HG03442 (cell line): Measurements from ENCODE around the gene ADISSP.

Experiments used
- ATAC-seq: cut with Tn5 transposase; IDR thresholded peaks from one replicate; pipeline ENCODE4 v1.9.1; 2021; ENCODE audit warnings: mild to moderate bottlenecking, moderate library complexity; ENCODE audit not compliant: unreplicated experiment

ADISSP gene

DNA sequence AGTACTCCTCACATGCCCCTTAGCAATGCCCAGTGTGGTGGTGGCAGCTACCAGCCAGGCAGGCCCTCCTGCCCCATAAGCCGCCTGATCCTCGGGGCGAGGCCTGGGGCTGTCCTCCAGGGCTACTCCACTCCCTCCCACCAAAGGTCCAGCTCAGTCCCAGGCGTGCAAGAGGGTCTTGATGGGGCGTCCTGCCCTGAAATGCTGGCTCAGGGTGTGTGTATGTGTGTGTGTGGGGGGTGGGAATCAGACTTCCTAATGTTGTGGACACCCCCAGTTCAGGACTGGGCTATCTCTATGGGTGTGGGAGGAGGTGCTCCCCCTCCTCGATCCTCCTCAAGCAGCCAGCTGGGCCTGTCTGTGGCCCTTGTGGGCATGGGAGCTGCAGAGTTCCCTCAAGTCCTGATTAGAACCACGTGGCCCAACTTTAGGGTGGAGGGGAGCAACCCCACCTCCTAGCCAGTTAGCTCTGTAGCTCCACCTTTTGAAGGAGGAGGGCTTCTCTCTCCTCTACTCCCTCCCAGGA, 27.6 kb downstream of the ADISSP start:
- ATAC-seq: no peak

- no peak for ATAC-seq
Measured at GRCh38 chr20:3739054-3739925, 28.3 kb downstream of the ADISSP start.

GRCh38 chr20:3738111-3739053, 29.2 kb downstream of the ADISSP start:
- no peak for ATAC-seq

DNA sequence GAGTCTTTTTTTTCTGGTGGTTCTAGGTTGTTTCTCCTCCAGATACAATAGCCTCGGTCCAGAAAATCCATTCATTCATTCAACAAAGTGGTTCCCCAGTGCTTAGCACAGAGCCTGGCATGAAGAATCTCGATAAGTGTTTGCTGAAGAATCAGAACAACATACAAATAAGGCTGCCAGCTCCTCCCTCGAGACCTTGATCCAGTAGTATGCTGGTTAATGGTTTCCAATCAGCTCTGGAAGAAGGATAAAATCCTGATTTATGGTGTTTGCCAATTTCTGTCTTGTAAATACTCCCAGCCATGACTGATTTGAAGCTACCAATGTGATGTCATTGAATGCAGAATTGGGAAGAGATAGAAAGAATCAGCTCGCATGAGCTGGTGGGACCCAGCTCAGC, 31.8 kb downstream of the ADISSP start:
- no peak for ATAC-seq

DNA sequence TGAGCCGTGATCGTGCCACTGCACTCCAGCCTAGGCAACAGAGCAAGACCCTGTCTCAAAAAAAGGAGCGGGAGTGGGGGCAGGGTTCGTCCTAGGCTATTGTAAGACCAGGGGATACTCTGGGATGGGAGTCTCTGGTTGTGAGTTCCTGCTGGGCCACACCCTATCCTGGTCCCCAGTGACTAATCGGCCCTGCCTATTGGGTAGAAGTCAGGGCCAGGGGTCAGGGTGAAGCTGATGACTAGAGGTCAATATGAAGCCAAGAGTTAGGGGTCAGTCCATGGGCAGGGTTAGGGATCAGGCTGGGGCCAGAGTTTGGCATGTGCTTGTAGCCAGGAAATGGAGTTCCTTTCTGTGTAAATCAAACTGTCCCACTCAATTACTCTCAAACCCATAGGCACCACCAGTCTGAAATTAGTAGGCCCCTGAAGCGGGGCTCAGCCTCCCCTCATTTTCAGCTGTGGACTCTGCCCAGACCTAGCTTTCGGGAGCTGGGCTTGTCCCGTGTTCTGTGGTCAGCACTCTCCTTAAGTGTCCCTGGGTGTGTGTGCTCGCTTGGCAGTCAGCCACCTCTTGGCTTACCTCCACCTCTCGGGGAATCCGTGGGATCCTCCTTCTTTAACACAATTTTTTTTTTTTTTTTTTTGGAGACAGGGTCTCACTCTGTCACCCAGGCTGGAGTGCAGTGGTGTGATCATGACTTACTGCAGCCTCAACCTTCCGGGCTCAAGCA, 33.3 kb downstream of the ADISSP start:
- ATAC-seq: no peak

DNA sequence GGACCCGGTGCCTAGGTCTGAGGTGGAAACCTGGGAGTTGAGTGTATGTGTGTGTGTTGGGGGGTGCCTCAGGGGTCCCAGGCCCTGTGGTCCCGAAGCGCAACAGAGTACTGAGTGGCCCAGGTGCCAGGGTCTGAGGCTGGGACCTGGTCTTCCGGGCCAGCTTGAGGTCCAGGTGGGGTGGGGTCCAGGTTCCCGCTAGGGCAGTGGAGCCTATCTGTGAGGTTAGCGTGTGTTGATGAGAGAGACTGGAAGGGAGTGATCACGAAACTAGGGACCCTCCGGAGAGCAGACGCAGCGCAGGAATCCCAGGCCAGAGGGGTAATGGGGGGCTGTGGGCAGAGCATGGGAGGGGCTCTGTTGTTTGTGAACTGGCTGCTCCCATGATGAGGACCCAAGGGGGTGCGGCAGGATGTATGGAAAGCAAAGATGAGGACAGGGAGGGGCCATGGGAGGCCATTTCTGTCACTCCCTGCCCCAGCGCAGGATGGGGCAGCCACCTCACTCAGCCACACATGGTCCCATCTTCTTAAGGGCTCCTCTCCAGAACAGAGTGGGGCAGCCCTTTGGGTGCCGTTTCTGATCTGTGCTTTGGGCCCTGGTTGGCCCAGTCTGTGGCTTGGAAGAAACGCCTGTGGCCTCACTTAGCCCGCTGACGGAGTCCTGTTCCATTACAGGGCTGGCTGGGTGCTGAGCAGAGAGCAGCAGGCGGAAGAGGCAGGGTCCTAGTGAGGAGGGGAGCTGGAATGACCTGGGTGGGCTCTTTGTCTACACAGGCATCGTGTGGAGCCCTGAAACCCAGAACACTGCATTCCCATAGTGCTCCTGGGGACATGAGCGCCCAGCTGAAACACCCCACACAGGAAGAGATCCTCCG, 34.2 kb downstream of the ADISSP start:
- ATAC-seq: no peak

DNA sequence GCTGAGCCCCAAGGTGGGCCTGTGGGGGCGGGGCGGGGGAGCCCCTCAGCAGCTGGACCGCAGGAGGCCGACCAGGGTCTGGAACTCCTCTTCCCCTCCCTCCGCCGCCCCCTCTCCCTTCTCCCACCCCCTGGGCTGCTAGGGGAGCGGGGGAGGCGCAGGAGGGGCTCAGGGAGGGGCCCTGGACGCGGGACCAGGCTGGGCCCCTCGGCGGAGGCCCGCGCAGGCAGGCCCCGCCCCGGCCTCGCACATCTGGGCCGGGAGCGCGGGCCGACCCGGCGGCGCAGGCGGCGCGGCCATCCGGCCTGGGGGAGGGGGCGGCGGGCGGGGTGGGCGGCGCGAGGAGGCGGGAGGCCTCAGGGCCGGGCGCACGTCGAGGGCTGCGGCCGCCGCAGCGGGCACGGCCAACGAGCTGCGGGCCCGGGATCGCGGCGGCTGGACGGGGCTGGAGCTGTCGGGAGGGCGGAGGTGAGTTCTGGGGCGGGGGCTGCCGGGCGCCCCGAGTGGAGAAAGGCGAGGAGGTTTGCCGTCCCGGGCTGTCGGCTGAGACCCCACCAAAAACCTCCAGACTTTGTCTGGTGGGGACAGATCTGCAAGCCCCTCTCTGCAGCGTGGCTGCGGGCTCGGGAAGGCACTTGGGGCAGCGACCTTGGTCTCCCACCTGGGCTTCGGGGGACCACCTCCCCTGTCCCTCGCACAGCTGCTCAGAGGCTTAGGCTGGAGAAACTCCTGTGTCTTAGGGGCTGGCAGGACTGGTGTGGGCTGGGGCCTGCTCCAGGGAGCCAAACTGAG, 35.0 kb downstream of the ADISSP start, which contains the start of gene HSPA12B:
TSS of gene HSPA12B (plus strand) at position 359 of the 792 bp plus-strand sequence. CDS start 5,990 bp downstream, outside the sequence.
- no peak for ATAC-seq

DNA sequence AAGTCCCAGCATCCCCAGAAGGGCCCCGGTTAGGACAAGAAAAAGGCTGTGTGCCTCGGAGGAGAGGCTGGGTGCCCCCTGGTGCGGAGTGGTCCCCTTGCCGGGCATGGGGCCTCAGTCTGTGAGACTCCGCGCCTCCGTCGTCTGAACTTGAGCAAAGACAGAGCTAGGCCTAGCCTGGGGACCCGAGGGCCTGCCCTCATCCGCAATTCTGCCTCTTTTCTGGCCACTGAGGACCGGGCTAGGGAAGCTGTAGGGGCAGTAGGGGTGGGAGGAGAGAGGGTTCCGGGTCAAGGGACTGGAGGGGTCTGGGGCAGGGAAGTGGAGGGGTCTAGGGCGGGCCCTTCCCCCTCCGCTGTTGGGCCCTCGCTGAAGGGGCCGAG, 35.6 kb downstream of the ADISSP start:
- no peak for ATAC-seq

GRCh38 chr20:3730803-3731672, 36.5 kb downstream of the ADISSP start:
- ATAC-seq: no peak

GRCh38 chr20:3729811-3730540, 37.6 kb downstream of the ADISSP start:
- ATAC-seq: no peak

DNA sequence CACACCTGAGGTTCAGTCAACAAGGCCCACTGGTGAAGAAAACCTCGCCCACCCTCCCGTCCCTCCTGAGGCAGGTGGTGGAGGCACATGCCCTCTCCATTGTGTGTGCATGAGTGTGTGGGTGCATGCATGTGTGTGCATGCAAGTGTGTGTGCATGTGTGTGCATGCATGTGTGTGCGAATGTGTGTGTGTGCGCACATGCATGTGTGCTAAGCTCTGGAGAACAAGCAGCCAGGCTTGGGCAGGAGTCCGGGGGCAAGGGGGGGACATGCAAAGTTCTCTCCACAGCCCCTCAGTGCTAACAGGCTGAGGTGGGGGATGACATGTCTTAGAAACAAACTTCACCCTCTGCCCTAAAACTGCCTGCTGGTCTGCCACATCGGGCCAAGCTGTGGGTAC, 38.2 kb downstream of the ADISSP start:
- ATAC-seq: no peak

DNA sequence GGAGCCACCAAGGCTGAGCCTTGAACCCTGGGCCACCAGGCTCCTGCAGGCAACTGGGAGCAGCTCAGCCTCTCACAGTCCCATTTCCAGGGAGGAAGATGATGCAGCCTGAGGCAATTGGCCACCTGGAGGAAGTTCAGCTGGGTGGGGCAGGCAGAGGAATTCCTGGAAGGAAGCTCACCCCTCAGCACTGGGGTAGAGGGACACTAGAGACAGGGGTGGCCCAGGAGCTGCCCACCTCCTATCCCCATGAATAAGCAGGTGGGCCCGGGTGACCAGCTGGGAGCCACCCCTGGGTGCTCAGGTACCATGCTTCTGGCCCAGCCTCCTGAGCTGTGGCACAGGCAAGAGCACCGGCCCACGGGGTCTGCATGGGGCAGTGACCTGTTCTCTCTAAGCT, 38.7 kb downstream of the ADISSP start:
- ATAC-seq: no peak

GRCh38 chr20:3728354-3728753, 39.2 kb downstream of the ADISSP start:
- ATAC-seq: no peak

DNA sequence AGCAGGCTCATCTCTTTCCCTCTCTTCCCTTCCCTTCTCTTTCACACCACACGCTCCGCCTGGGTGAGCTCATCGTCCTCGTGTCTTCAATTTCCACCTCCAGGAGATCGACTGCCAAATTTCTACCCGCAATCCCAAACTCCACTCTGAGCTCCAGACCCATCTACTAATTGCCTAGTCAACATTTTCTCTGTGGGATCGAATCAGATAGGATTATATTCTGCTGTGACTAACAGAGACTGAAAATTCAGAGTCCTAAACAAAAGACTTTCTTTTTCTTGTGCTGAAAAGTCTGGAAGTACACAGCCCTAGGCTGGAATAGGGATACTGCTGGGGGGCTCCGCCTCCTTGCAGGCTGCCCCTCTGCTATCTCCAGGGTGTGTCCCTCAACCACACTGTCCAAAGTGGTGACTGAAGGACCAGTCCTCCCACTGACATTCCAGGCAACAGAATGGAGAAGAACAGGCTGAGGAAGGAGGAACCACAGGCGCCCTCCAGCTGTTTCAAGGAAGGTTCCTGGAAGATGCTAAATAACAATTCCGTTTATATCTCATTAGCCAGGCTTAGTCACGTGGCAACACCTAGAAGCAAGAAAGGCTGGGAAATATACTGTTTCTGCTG, 40.0 kb downstream of the ADISSP start:
- no peak for ATAC-seq

GRCh38 chr20:3724356-3724755, 43.2 kb downstream of the ADISSP start:
- ATAC-seq: no peak

GRCh38 chr20:3723284-3723683, 44.3 kb downstream of the ADISSP start:
- ATAC-seq: no peak

DNA sequence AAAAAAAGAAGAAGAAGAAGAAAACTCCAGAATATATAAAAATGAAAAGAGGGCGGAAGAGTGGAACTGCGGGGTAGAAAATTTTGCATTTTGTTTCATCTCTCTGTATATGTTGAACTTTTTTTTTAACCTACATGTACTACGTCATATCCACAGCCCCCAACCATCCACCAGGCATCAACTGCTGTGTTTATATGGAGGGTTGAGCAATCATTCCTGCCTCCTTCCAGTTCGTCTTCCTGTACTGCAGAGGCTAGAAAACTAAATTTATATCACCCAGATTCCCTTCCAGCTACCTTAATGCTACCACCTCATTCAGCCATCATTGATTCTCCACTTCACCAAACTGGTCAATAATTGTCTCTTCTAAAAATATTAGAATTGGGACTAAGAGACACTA, 45.6 kb downstream of the ADISSP start:
- ATAC-seq: no peak
